Raji (cell line): ENCODE data around the gene BAIAP2.

ENCODE experiments used
- POLR2A ChIP-seq: IDR thresholded peaks from 2 replicates; pipeline ENCODE4 v1.6.1; 2011; ENCODE audit warnings: low read depth, low read length, control low read depth; ENCODE audit not compliant: insufficient read depth

BAIAP2 gene

DNA sequence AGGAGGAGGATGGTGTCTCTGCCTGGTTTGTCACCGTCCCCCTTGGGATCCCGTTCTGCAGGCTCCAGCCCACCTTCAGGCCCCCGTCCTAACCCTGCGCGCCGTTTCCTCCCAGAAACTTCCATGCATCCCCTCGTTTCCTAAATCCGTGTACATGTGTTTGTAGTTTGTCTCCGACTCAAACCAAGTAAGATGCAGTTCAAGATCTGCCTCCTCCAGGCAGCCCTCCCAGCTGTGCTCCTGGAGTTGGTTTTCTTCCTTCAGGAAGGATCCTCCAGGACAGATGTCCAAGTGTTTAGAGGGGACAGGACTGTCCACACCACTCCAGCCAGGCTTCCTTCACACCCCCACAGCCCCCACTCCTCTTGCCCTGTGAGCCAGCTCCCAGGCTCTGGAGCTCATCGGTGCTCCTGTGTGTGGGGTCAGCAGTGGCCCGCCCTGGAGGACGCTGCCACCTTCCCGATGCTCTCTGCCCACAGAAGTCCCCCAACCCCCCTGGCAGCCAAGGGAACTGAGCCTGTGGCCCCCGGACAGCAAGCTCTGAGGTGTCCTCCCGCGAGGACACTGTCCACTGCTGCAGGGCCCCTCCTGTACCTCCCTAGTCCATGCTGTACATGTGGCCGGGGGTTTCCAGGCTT lies 11.3 kb downstream of the BAIAP2 start:
- TF ChIP-seq POLR2A, result no peak

DNA sequence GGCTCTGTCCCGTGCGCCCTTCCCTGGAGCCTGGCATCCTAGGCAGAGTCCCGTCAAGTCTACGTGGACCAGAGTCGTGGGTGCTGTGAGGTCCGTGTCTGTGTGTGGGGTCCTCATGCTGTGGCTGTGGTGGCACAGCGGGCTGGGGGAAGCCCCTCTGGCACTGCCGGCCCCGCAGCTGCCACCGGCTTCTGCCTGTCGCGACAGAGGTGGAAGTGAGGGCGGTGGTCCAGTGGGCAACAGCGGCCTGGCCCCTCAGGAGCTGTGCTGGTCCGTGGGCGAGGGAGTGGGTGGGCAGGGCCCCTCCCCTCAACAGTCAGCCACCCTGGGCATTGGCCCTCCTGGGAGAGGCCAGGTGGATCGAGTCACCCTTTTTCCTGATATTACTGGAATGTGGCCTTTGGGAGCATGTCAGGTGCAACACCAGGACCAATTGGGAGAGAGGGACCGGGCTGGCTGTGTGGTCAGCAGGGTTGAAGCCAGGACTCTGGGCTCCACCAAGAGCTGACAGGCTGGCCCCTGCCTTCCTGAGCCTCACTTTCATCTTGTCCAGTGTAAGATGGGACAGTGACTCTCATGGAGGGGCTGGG lies 11.9 kb downstream of the BAIAP2 start:
- TF ChIP-seq POLR2A, result no peak

DNA sequence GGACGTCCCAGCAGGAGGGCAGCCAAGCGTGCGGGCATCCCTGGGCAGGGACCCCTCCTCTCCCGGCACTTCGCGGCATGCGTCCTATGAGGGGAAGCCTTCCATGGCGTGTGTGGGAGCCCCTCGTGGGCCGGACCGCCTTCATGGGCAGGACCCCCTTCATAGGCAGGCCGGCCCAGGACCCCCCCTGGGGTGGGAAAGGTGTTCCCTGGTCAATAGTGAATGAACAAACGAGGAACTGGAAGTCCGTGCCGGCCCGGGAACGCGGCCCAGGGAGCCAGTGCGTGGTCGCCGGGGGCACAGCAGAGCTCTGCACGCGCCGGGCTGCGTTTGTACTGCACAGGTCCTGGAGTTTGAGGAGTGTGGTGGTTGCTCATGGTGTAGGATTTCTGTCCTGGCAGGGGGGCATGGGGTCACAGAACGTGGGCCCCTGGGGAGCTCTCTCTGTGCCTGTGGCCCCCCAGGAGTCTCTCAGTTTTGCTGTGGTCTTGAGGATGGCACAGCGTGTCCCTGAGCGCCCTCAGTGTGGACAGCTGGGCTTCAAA lies 13.9 kb downstream of the BAIAP2 start:
- TF ChIP-seq POLR2A, result no peak

DNA sequence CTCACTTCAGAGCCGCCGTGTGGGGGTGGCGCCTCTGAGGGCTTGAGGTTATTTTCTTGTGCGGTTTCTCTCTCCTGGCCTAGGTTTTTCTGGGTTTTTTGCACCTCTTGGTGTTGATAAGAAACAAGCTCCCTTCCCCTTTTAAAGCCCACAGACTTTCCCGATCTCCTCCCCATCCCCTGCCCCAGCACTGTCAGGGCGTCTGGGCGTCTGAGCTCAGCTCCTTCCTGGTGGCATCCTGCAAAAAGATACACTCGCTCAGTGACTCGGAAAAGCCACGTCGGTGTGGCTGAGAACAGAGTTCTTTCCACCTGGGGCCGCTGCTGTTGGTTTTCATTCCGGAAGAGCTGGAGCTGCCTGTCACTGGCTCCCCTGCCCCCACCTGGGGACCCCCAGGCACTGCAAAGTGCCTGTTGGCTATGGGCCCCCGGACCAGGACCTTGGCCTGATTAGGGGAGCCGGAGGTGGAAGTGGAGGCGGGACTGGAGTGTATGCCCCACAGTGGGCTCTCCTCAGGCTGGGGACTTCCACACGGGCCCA lies 14.5 kb downstream of the BAIAP2 start:
- no peak for TF ChIP-seq POLR2A

DNA sequence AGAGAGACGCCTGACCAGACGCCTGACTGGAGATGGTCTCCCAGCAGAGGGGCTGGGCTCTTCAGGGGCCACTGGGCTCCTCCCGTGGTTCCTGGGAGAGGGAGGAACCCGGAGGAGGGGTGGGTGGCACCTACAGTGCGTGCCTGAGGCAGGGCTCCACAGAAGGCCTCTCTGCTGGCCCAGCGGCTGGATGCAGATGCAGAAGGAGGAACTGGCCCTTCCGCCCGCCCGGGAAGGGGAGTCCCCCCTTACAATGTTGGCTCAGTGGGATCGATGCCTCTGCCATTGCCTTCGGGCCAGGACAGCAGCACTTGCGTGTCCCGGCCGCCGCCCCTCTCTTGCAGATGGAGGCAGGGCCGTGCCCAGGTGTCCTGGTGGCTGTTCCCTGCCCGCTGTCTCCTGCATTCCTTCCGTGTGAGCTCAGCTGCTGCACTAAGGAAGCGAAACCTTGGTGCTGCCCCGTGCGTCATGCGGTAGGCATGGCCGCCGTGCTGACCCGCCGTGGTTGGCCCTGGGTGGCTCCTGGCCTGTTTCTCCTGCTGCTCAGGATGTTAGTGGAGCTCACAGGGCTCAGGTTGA lies 15.1 kb downstream of the BAIAP2 start:
- no peak for TF ChIP-seq POLR2A

DNA sequence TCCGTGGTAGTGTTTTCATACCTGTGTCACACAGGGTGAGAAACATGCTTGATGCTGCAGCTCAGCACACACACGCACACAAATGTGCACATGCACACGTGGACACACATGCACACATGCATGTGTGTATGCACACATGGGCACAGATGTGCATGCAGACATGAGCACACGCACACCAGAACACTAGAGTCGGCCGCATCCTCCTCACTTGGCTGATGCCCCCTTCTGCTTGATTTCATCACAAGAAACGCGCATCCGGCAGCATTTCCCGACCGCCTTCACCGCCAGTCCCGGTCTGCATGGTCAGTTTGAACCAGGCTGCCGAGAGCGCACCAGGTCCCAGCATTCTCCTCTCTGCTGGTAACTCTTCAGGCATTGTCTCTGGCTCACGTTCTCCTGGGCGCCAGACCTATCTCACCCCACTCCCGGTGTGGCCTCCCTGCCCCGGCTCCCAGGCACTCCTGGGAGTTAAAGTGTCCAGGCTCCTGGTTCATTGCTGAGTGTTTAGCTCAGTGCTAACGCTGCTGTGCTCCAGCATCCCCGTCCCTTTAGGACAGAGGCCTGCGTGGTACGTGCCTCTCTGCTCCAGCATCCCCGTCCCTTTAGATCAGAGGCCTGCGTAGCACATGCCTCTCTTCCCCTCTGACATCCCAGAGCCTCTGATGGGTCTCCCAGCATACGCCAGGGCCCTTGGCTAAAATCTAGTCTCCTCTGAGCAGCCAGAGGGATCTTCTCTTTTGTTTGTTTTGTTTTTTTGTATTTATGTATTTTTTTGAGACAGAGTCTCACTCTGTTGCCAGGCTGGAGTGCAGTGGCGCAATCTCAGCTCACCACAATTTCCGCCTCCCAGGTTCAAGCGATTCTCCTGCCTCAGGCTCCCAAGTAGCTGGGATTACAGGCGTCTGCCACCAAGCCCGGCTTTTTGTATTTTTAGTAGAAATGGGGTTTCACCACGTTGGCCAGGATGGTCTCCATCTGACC lies 16.0 kb downstream of the BAIAP2 start:
- no peak for TF ChIP-seq POLR2A

DNA sequence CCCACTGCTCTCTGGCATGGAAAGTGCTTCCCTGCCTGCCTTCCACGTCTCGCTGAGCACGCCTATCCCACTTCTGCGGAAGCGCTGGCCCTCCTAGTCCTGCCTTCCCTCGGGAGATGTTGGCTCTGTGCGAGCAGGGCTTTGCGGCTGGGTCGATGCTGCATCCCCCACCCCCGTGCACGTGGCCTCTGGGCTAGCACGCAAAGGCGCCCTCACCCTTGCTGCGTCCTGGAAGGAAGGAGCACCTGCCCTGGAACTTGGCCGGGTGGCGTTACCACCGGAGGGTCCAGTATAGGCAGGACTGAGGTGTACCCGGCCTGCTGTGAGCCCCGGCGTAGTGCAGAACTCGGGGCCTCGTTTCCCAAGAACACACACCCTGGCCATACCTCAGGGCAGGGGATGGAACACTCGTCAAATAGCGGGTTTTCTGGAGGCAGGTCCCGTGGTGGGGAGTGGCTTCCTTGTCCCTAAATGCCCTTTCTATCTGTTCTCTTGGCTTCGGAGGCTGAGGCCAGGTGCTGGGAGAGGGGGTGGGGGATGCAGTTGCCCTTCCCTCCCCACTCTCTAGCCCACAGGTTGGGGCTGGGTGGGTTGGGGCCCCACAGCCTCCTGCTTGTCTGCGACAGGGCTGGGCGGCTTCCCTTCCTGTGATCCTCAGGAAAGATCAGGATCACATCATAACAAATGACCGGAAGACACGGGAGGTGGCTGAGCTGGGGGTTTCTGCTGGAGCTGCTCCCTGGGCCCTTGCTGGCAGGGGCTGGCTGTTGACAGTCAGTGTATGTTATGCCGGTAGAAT lies 17.4 kb downstream of the BAIAP2 start:
- TF ChIP-seq POLR2A, result no peak

DNA sequence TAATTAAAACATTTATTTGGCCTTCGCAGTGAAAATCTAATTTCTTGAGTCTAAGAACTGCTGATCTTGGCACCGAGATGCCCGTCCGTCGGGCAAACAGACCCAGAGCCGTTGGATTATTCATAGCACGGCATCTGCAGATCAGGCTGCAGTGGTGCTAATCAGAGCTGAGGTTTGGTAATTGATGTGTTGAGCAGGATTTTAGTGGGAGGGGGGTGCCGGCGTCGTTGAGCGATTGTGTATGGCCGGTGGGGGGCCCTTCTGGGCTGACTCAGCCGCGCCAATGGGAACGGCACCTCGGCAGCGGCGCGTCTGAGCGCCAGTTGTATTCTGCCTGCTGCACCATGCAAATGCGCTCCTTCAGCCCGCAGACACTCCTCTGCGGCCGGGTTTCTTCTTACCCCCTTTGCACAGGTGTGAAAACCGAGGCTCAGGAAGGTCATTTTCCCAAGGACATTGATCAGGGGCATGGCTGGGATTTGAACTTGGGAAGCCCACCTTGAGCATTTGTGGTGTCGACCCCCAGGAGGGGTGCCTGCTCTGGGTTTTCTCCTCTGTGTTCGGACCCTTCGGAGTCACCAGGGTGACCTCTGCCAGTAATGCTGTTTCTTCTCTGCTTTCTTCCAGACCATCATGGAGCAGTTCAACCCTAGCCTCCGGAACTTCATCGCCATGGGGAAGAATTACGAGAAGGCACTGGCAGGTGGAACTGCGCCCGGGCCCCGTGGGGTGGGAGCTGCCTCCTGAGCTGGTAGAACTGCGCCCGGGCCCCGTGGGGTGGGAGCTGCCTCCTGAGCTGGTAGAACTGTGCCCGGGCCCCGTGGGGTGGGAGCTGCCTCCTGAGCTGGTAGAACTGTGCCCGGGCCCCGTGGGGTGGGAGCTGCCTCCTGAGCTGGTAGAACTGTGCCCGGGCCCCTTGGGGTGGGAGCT lies 18.4 kb downstream of the BAIAP2 start:
- TF ChIP-seq POLR2A, result no peak

DNA sequence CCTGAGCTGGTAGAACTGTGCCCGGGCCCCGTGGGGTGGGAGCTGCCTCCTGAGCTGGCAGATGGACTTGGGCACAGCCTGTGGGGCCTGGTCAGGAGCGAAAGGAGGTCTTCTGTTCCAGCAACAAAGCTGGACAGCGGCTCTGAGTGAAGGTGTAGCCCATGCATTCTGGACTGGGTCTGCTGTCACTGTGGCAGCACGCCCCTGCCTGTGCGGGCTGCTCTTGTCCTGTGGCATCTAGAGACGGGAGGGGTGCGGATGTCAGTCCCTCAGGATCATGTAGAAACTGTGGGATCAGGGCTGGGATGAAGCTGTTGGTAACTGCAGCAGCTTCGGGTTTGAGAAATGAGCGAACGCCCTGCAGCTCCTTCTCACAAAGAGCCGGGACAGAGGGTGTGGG lies 19.4 kb downstream of the BAIAP2 start:
- TF ChIP-seq POLR2A, result no peak

DNA sequence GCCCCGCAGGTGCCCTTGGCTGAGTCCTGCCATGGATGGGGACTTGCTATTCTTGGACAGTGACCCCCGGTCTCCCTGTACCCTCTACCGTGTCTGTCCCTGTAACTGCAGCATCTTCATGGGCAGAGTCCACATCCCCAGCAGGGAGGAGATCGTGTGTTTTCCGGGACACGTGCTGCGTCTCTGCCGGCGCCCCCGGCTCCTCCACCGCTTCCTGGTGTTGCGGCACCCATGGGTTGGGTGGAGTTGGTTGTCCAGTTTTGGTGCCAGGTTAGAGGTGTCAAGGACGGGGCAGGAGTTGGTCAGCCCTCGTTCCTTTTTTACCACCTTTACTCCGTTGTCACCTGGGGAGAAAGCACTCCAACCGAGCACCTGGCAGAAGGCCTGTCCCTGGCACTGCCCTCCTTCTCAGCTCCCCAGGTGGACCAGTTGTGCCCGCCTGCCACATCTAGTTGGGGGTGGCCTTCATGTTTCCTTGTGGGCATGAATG lies 20.0 kb downstream of the BAIAP2 start:
- TF ChIP-seq POLR2A, result no peak

DNA sequence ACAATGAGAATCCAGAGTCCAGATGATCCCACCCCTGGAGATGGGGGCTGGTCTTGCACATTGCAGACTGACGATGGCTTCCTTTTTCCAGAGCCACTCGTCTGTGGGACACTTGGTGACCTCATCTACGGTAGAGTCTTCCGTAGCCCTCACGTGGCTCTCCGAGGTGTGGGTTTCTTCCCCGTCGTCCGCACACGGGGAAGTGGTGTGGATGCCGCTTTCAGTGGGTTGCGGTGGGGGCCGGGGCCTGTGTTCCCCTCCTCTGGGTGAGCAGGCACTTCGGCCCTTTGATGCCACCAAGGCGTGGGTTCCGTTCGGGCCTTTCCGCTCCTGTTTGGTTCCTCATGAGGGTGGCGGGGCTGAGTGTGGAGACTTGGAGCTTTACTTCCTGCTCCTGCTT lies 21.4 kb downstream of the BAIAP2 start:
- TF ChIP-seq POLR2A, result no peak

DNA sequence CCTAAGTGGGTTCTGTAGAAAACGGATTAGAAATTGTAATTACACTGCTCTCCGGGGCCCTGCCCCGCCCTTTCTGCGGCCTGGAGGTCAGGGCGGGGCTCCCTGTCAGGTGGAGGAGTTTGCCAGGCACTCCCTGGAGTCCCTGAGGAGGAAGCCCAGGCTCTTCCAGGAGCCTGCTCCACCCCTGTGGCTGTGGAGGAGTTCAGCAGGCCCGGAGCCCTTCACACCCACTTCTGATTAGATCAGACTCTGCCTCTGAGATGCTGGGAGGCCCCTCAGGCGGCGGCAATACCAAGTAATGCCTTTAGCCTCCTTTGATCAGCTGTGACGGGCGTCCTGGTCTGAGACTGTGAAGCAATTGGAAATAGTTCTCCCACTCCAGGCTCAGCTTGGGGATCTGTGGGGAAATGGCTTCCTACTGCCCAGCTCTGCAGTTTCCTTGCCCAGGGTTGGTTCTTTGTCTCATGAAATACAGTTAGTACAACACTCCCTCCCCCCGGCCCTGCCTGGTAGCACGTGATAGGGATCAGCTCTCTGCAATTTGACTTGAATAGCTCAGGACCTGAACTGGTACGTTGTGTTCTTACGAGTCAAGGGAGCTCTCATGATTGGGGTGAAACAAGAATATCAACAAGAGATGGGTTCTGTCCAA lies 22.3 kb downstream of the BAIAP2 start:
- no peak for TF ChIP-seq POLR2A

DNA sequence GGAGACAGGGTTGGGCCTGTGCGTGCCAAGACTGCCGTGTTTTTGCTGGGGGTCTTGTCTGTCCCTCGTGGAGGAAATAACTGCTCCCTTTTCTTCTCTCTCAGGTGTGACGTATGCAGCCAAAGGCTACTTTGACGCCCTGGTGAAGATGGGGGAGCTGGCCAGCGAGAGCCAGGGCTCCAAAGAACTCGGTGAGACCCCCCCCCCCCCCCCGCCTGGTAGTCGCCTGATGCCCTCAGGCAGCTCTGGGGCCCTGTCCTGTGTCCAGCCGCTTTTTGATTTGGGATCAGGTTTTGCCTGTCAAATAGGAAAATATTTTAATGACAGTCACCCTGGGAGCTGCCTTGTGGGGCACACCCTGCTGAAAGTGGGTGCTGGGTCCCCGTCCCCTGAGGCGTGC lies 22.8 kb downstream of the BAIAP2 start:
- no peak for TF ChIP-seq POLR2A

DNA sequence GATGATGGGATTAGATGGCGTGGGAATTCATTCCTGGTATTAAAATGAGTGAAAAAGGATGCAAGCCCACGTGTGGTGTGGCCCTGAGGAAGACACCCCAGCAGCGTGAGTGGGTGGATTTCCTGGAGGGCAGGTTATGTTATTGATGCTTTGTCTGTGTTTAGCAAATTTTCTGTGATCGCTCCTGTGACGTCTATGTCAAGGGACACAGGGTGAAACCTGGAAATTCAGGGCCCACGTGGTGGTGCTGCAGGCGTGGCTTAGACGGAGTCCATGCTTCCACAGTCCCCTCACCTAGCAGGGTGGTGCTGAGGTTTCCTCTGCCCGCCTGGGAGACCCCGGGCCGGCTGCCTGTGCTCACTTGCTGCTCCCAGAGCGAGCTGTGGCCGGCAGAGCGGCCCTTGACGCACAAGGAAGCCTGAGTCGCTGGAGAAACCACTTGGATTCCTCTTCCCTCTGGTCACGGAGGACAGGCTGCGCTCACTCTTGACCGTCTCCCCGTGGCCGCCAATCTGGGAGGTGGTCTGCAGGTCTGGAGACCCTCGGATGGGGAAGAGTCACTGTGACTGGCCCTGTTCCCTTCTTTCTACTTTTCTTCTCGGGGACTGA lies 23.4 kb downstream of the BAIAP2 start:
- no peak for TF ChIP-seq POLR2A
